ENCODE results near the gene HOXD10. TPM values are rescaled to one million over a fixed set of nuclear protein-coding genes. Genes with fewer than 3 reads are reported as not detected.

The HOXD10 gene
- total RNA-seq, 1 donor from 2014 or later, result 19.6 TPM

- H3K36me3 ChIP-seq, result no peaks in the 10 kb centered on the region
- DNase-seq (ENCODE audit: extremely low spot score in 2 of 2), result no peak
- TF ChIP-seq POLR2AphosphoS5 (IDR thresholded peaks at IDR 0.05; ENCODE audit: insufficient read depth in 1 of 2, low read depth in 1 of 2) (no peak), POLR2A (IDR thresholded peaks at IDR 0.05) (no peak), CTCF (IDR thresholded peaks at IDR 0.05) (no peak)
- no peaks in the 10 kb centered on the region for H3K9me3 ChIP-seq
- no peaks in the 10 kb centered on the region for H3K4me1 ChIP-seq
- no peak overlapping the region for H3K4me3 ChIP-seq
- H3K27ac ChIP-seq, result no peak overlapping the region
- intact Hi-C loops (cut with DNase I), result no loop called here
- no peaks in the 10 kb centered on the region for H3K27me3 ChIP-seq
Measured at GRCh38 chr2:176149939-176150583, 33.5 kb downstream of the HOXD10 start.

GRCh38 chr2:176150584-176151441 lies 34.2 kb downstream of the HOXD10 start:
- Histone ChIP-seq H3K27me3 (no peaks in the 10 kb centered on the region), H3K4me1 (no peaks in the 10 kb centered on the region), H3K9me3 (no peaks in the 10 kb centered on the region), H3K4me3 (no peak overlapping the region), H3K36me3 (no peaks in the 10 kb centered on the region), H3K27ac (no peak overlapping the region)
- intact Hi-C loops (cut with DNase I), result no loop called here
- no peak for TF ChIP-seq POLR2A (IDR thresholded peaks at IDR 0.05)
- no peak for TF ChIP-seq POLR2AphosphoS5 (IDR thresholded peaks at IDR 0.05; ENCODE audit: insufficient read depth in 1 of 2, low read depth in 1 of 2)
- no peak for TF ChIP-seq CTCF (IDR thresholded peaks at IDR 0.05)
- no peak for DNase-seq (ENCODE audit: extremely low spot score in 2 of 2)

- TF ChIP-seq POLR2A (IDR thresholded peaks at IDR 0.05), result no peak
- no peak for TF ChIP-seq POLR2AphosphoS5 (IDR thresholded peaks at IDR 0.05; ENCODE audit: insufficient read depth in 1 of 2, low read depth in 1 of 2)
- TF ChIP-seq CTCF (IDR thresholded peaks at IDR 0.05), result no peak
- intact Hi-C loops (cut with DNase I), result no loop called here
- no peaks in the 10 kb centered on the region for H3K4me1 ChIP-seq
- H3K27me3 ChIP-seq, result no peaks in the 10 kb centered on the region
- H3K4me3 ChIP-seq, result no peak within 1 kb of the TSS
- H3K9me3 ChIP-seq, result no peaks in the 10 kb centered on the region
- no peaks in the 10 kb centered on the region for H3K36me3 ChIP-seq
- no peak for DNase-seq (ENCODE audit: extremely low spot score in 2 of 2)
- H3K27ac ChIP-seq, result no peak within 1 kb of the TSS
Measured at GRCh38 chr2:176151442-176152287, 35.1 kb downstream of the HOXD10 start, which contains the start of gene HOXD4. Gene HOXD4, plus strand, starts transcription at chr2:176151550. Its CDS starts 84 bp downstream, at chr2:176151634.

GRCh38 chr2:176152350-176153181 lies 36.0 kb downstream of the HOXD10 start:
- DNase-seq (ENCODE audit: extremely low spot score in 2 of 2), result no peak
- peaks cover 8% of the 10 kb centered on the region for H3K4me1 ChIP-seq
- no peak overlapping the region for H3K4me3 ChIP-seq
- TF ChIP-seq CTCF (IDR thresholded peaks at IDR 0.05) (no peak), POLR2A (IDR thresholded peaks at IDR 0.05) (no peak), POLR2AphosphoS5 (IDR thresholded peaks at IDR 0.05; ENCODE audit: insufficient read depth in 1 of 2, low read depth in 1 of 2) (no peak)
- intact Hi-C loops (cut with DNase I), result no loop called here
- H3K27ac ChIP-seq, result no peak overlapping the region
- H3K36me3 ChIP-seq, result no peaks in the 10 kb centered on the region
- H3K9me3 ChIP-seq, result no peaks in the 10 kb centered on the region
- H3K27me3 ChIP-seq, result peaks cover 3% of the 10 kb centered on the region
